ENCODE data around the gene TMEM150B. TPM values are rescaled to one million over a fixed set of nuclear protein-coding genes. Genes with fewer than 3 reads are reported as not detected.

TMEM150B gene
- total and polyA plus RNA-seq, 4 donors: 0.81 to 3.3 (median 2.0) TPM

- Histone ChIP-seq H3K9me3 (ENCODE audit: control insufficient read depth in 4 of 4, low read length in 3 of 4) (no peaks in the 10 kb centered on the region), H3K27ac (ENCODE audit: low read depth in 1 of 2, low read length in 2 of 2) (no peak overlapping the region), H3K27me3 (ENCODE audit: control insufficient read depth in 4 of 4, insufficient read depth in 4 of 4, low read length in 3 of 4) (peaks cover 0 to 4% (median 3%) of the 10 kb centered on the region in 4 donors), H3K4me3 (ENCODE audit: low read depth in 1 of 3, low read length in 3 of 3) (no peak overlapping the region), H3K9ac (ENCODE audit: low read depth in 1 of 2, low read length in 2 of 2) (no peak overlapping the region), H3K36me3 (ENCODE audit: control insufficient read depth in 4 of 4, insufficient read depth in 3 of 4, low read depth in 1 of 4, low read length in 3 of 4) (peaks cover 0 to 10% (median 1%) of the 10 kb centered on the region in 4 donors), H3K4me1 (ENCODE audit: control insufficient read depth in 4 of 4, insufficient read depth in 4 of 4, low read length in 3 of 4) (no peaks in the 10 kb centered on the region)
- no peak for TF ChIP-seq NR2F2 (IDR thresholded peaks at IDR 0.05)
- TF ChIP-seq RXRA (IDR thresholded peaks at IDR 0.05): no peak
- no peak for TF ChIP-seq RAD21 (IDR thresholded peaks at IDR 0.05)
- TF ChIP-seq GABPA (IDR thresholded peaks at IDR 0.05 in 1 of 2, conservative IDR thresholded peaks at IDR 0.05 in 1 of 2): no peak
- TF ChIP-seq FOXA2 (IDR thresholded peaks at IDR 0.05): no peak
- no peak for DNase-seq (ENCODE audit: low spot score)
- 91% methylated on average over 10 of the region's 10 CpGs for WGBS
Measured at GRCh38 chr19:55347442-55348009, 22.4 kb upstream of the TMEM150B start.

- Histone ChIP-seq H3K36me3 (ENCODE audit: control insufficient read depth in 4 of 4, insufficient read depth in 3 of 4, low read depth in 1 of 4, low read length in 3 of 4) (peaks cover 0 to 10% (median 1%) of the 10 kb centered on the region in 4 donors), H3K4me1 (ENCODE audit: control insufficient read depth in 4 of 4, insufficient read depth in 4 of 4, low read length in 3 of 4) (no peaks in the 10 kb centered on the region), H3K27me3 (ENCODE audit: control insufficient read depth in 4 of 4, insufficient read depth in 4 of 4, low read length in 3 of 4) (peaks cover 0 to 3% (median 1%) of the 10 kb centered on the region in 4 donors), H3K9ac (ENCODE audit: low read depth in 1 of 2, low read length in 2 of 2) (no peak overlapping the region), H3K9me3 (ENCODE audit: control insufficient read depth in 4 of 4, low read length in 3 of 4) (no peaks in the 10 kb centered on the region), H3K4me3 (ENCODE audit: low read depth in 1 of 3, low read length in 3 of 3) (no peak overlapping the region), H3K27ac (ENCODE audit: low read depth in 1 of 2, low read length in 2 of 2) (no peak overlapping the region)
- no peak for DNase-seq (ENCODE audit: low spot score)
- 96% methylated on average over 41 of the region's 41 CpGs for WGBS
- no peak for TF ChIP-seq HNF4A (conservative IDR thresholded peaks at IDR 0.05)
- no peak for TF ChIP-seq EGR1 (IDR thresholded peaks at IDR 0.05; ENCODE audit: low read depth in 2 of 2)
- no peak for TF ChIP-seq FOXA2 (IDR thresholded peaks at IDR 0.05)
- TF ChIP-seq YY1 (IDR thresholded peaks at IDR 0.05): no peak
- TF ChIP-seq RAD21 (IDR thresholded peaks at IDR 0.05): no peak
- TF ChIP-seq RXRA (IDR thresholded peaks at IDR 0.05): no peak
- no peak for TF ChIP-seq FOXA1 (IDR thresholded peaks at IDR 0.05)
- no peak for TF ChIP-seq ATF3 (IDR thresholded peaks at IDR 0.05)
- no peak for TF ChIP-seq TAF1 (conservative IDR thresholded peaks at IDR 0.05)
- no peak for TF ChIP-seq HNF4G (IDR thresholded peaks at IDR 0.05)
- TF ChIP-seq GABPA (IDR thresholded peaks at IDR 0.05 in 1 of 2, conservative IDR thresholded peaks at IDR 0.05 in 1 of 2): no peak
- no peak for TF ChIP-seq JUND (IDR thresholded peaks at IDR 0.05)
- no peak for TF ChIP-seq REST (IDR thresholded peaks at IDR 0.05)
- TF ChIP-seq CTCF (IDR thresholded peaks at IDR 0.05; ENCODE audit: low read depth, low read length, missing input control): no peak
- TF ChIP-seq NR2F2 (IDR thresholded peaks at IDR 0.05): no peak
- no peak for TF ChIP-seq MAX (IDR thresholded peaks at IDR 0.05)
Measured at GRCh38 chr19:55346725-55347441, 21.7 kb upstream of the TMEM150B start.
